NCI-H2196 (cell line): ENCODE measurements around the gene USP31.

Experiments used
- DNase-seq: peaks from one replicate; lab custom pipeline; 2025; ENCODE audit not compliant: unreplicated experiment; lab: John Stamatoyannopoulos, UW

USP31 gene

GRCh38 chr16:23064639-23065038, 84.6 kb downstream of the USP31 start:
- DNase-seq: no peak

- no peak for DNase-seq
These were observed 86.7 kb downstream of the USP31 start for GRCh38 chr16:23062524-23062923.

- DNase-seq: no peak
These were observed 87.6 kb downstream of the USP31 start for GRCh38 chr16:23061669-23062068.

GRCh38 chr16:23060458-23061320, 88.6 kb downstream of the USP31 start:
- peak; percentile 83 for DNase-seq

- DNase-seq: no peak
These were observed 89.8 kb downstream of the USP31 start for GRCh38 chr16:23059433-23059832.

GRCh38 chr16:23058576-23058975, 90.7 kb downstream of the USP31 start:
- DNase-seq: no peak

GRCh38 chr16:23057013-23057596, 92.1 kb downstream of the USP31 start:
- DNase-seq: no peak

GRCh38 chr16:23055481-23055880, 93.8 kb downstream of the USP31 start:
- no peak for DNase-seq

- peak; percentile 7 for DNase-seq
These were observed 96.2 kb downstream of the USP31 start for GRCh38 chr16:23052908-23053580.

- DNase-seq: no peak
These were observed 97.0 kb downstream of the USP31 start for GRCh38 chr16:23052221-23052620.

GRCh38 chr16:23051587-23051986, 97.7 kb downstream of the USP31 start:
- no peak for DNase-seq

GRCh38 chr16:23048164-23048563, 101.1 kb downstream of the USP31 start:
- no peak for DNase-seq

GRCh38 chr16:23045025-23045424, 104.2 kb downstream of the USP31 start:
- no peak for DNase-seq

- DNase-seq: no peak
These were observed 109.0 kb downstream of the USP31 start for GRCh38 chr16:23040246-23040645.

GRCh38 chr16:23039118-23039517, 110.1 kb downstream of the USP31 start:
- DNase-seq: no peak

- no peak for DNase-seq
These were observed 114.0 kb downstream of the USP31 start for GRCh38 chr16:23035240-23035639.

GRCh38 chr16:23031508-23032098, 117.6 kb downstream of the USP31 start:
- no peak for DNase-seq

GRCh38 chr16:23029733-23030420, 119.4 kb downstream of the USP31 start:
- no peak for DNase-seq

GRCh38 chr16:23027386-23027785, 121.9 kb downstream of the USP31 start:
- DNase-seq: no peak

- no peak for DNase-seq
These were observed 122.4 kb downstream of the USP31 start for GRCh38 chr16:23026784-23027362.
